ENCODE measurements around the gene DYNLT3.

Gene DYNLT3

DNA sequence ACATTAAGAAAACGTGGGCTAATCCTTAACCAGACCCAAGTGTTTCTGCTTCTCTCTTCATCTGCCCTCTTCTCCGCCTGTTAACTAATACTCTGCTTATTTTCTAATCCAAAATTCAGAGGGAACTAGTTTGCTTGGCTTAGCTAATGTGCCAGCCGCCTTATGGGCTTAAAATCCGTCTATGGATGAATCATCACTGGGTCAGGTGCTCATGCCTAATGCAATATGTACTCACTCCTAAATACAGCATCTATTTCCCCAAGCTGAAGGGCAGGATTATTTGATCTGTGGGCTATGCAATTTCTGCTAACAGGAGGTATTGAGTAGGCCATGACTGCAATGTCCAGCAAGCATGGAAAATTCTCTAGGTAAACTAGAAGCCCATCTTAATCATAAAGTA is 12.4 kb downstream of the DYNLT3 start:
- TF ChIP-seq, protein P1, sequence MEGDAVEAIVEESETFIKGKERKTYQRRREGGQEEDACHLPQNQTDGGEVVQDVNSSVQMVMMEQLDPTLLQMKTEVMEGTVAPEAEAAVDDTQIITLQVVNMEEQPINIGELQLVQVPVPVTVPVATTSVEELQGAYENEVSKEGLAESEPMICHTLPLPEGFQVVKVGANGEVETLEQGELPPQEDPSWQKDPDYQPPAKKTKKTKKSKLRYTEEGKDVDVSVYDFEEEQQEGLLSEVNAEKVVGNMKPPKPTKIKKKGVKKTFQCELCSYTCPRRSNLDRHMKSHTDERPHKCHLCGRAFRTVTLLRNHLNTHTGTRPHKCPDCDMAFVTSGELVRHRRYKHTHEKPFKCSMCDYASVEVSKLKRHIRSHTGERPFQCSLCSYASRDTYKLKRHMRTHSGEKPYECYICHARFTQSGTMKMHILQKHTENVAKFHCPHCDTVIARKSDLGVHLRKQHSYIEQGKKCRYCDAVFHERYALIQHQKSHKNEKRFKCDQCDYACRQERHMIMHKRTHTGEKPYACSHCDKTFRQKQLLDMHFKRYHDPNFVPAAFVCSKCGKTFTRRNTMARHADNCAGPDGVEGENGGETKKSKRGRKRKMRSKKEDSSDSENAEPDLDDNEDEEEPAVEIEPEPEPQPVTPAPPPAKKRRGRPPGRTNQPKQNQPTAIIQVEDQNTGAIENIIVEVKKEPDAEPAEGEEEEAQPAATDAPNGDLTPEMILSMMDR (IDR thresholded peaks at IDR 0.05; ENCODE audit: poor library complexity, severe bottlenecking), result no peak

DNA sequence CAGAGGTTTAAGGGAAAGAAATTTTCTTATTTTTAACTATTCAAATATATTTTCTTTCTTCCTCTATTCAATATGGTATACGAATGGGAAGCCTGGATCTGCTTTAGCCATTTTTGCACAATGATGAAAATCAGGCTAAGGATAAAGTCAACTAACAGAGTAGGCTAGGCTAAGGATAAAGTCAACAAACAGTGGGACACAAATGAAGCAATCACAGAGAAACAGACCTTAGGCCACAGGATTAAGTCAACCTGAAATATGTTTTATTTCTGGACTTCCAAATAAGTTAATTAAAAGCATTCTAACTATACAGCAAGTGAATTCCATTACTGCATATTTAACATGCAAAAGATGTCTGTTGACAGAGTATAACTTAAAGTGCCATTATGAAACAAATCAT is 17.0 kb downstream of the DYNLT3 start:
- H3K4me3 ChIP-seq (ENCODE audit: severe bottlenecking), result no peak overlapping the region
- ATAC-seq (ENCODE audit: low read depth), result no peak
- no peaks in the 10 kb centered on the region for H3K9me3 ChIP-seq (ENCODE audit: severe bottlenecking)
- no peak for DNase-seq (ENCODE audit: low spot score)
- no peaks in the 10 kb centered on the region for H3K27me3 ChIP-seq (ENCODE audit: insufficient read depth, poor library complexity, severe bottlenecking)
- TF ChIP-seq, protein P1 (IDR thresholded peaks at IDR 0.05; ENCODE audit: poor library complexity, severe bottlenecking), result no peak
- no peaks in the 10 kb centered on the region for H3K4me1 ChIP-seq (ENCODE audit: insufficient read depth, poor library complexity, severe bottlenecking)
- no peaks in the 10 kb centered on the region for H3K36me3 ChIP-seq (ENCODE audit: low read depth)
- H3K27ac ChIP-seq (ENCODE audit: poor library complexity, severe bottlenecking), result no peak overlapping the region

More for the DNA sequence above, 12.4 kb downstream of the DYNLT3 start:
- Histone ChIP-seq H3K4me1 (ENCODE audit: insufficient read depth, poor library complexity, severe bottlenecking) (no peaks in the 10 kb centered on the region), H3K27ac (ENCODE audit: poor library complexity, severe bottlenecking) (no peak overlapping the region), H3K4me3 (ENCODE audit: severe bottlenecking) (no peak overlapping the region), H3K9me3 (ENCODE audit: severe bottlenecking) (no peaks in the 10 kb centered on the region), H3K36me3 (ENCODE audit: low read depth) (no peaks in the 10 kb centered on the region), H3K27me3 (ENCODE audit: insufficient read depth, poor library complexity, severe bottlenecking) (no peaks in the 10 kb centered on the region)
- ATAC-seq (ENCODE audit: low read depth), result no peak
- no peak for DNase-seq (ENCODE audit: low spot score)

DNA sequence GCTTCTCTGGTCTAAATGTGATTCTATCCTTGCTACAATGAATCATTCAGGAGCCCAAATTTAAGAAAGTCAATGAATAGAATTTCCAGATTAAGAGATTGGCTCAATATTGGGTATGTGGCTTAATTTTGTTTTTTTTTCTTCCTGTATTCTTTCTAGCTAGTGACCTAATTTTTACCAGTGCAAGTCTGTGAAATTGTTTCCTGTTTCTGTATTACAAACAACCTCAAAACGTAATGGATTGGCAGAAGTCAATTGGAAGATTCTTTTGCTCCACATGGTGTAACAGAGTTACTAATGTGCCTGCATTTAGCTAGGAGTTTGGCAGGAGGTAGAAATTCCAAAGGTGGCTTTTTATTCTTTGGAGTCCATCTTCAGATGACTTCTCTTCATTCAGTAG is 17.6 kb downstream of the DYNLT3 start:
- Histone ChIP-seq H3K36me3 (ENCODE audit: low read depth) (no peaks in the 10 kb centered on the region), H3K4me1 (ENCODE audit: insufficient read depth, poor library complexity, severe bottlenecking) (no peaks in the 10 kb centered on the region), H3K9me3 (ENCODE audit: severe bottlenecking) (no peaks in the 10 kb centered on the region), H3K4me3 (ENCODE audit: severe bottlenecking) (no peak overlapping the region), H3K27me3 (ENCODE audit: insufficient read depth, poor library complexity, severe bottlenecking) (no peaks in the 10 kb centered on the region), H3K27ac (ENCODE audit: poor library complexity, severe bottlenecking) (no peak overlapping the region)
- ATAC-seq (ENCODE audit: low read depth) (no peak), DNase-seq (ENCODE audit: low spot score) (no peak)
- TF ChIP-seq, protein P1 (IDR thresholded peaks at IDR 0.05; ENCODE audit: poor library complexity, severe bottlenecking), result no peak

DNA sequence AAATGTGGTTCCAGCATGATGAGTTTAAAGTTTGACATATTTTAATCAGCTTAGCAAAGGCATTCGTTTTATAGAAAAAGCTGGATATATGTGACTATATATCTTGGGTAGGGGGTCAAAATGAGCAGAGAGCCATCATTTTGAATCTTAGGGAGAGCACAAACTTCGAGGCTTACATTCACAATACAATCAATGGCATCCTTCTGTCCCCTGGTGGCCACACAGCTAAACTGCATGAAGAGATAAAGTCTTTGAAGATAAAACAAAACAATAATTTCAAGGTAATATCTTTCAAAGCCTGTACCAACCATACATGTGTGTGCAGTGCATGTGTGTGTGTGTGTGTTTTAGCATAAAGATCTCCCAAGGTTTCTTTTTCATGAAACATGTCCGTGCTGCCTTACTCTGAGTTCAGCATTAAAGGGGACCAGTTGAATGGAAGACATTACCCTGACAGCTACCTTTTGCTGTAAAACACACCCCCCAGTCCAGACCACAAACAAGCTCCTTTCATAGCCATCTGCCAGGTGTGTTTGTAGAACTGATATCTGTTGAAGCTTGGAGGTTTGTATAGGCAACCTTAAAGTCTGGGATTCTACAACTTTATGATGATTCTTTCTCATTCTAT is 22.0 kb downstream of the DYNLT3 start:
- H3K4me1 ChIP-seq (ENCODE audit: insufficient read depth, poor library complexity, severe bottlenecking), result no peaks in the 10 kb centered on the region
- ATAC-seq (ENCODE audit: low read depth) (no peak), DNase-seq (ENCODE audit: low spot score) (no peak)
- TF ChIP-seq, protein P1 (IDR thresholded peaks at IDR 0.05; ENCODE audit: poor library complexity, severe bottlenecking), result peak; percentile 81
- H3K27me3 ChIP-seq (ENCODE audit: insufficient read depth, poor library complexity, severe bottlenecking), result no peaks in the 10 kb centered on the region
- no peak overlapping the region for H3K27ac ChIP-seq (ENCODE audit: poor library complexity, severe bottlenecking)
- H3K36me3 ChIP-seq (ENCODE audit: low read depth), result no peaks in the 10 kb centered on the region
- no peaks in the 10 kb centered on the region for H3K9me3 ChIP-seq (ENCODE audit: severe bottlenecking)
- no peak overlapping the region for H3K4me3 ChIP-seq (ENCODE audit: severe bottlenecking)

DNA sequence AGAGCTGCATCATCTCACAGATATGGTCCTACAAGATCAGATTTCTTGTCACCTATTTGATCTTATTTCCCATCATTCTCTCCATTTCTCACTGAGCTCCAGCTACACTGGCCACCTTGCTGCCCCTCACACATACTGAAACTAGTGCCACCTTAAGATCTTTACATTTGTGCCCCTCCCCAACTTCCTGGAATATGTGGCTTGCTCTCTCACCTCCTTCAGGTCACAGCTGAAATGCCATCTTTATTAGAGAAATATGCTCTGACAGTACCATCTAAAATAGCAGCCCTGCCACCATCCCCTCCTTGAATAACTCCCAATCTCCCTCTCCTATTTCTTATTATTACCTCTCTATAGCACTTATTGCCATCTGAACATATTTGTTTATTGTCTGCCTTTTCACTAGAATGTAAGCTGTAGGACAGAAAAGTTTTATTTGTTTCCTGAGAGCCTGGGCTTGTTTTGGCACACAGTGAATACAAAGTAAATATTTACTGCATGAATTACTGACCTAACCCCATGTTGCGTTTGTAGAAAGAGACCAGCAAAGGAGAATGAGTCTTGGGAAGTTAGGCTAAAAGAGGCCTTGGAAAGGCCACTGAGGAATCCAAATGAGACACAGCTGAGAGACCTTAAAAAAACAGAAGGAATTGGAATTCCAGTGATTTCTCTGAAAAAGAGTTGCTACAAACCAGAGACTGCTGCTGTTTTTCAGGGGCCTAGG is 22.7 kb downstream of the DYNLT3 start:
- ATAC-seq (ENCODE audit: low read depth) (no peak), DNase-seq (ENCODE audit: low spot score) (no peak)
- no peaks in the 10 kb centered on the region for H3K9me3 ChIP-seq (ENCODE audit: severe bottlenecking)
- no peak overlapping the region for H3K4me3 ChIP-seq (ENCODE audit: severe bottlenecking)
- H3K27ac ChIP-seq (ENCODE audit: poor library complexity, severe bottlenecking), result no peak overlapping the region
- TF ChIP-seq, protein P1 (IDR thresholded peaks at IDR 0.05; ENCODE audit: poor library complexity, severe bottlenecking), result no peak
- no peaks in the 10 kb centered on the region for H3K27me3 ChIP-seq (ENCODE audit: insufficient read depth, poor library complexity, severe bottlenecking)
- H3K36me3 ChIP-seq (ENCODE audit: low read depth), result no peaks in the 10 kb centered on the region
- no peaks in the 10 kb centered on the region for H3K4me1 ChIP-seq (ENCODE audit: insufficient read depth, poor library complexity, severe bottlenecking)

All from RWPE2 (cell line).